ENCODE results near the gene ZNF232.
"Not testable (repeated sequence)": the region's sequence is repeated elsewhere in the genome, so short reads cannot be mapped to it uniquely, and the experiment has no call there.

ZNF232 gene

GRCh38 chr17:5111402-5112204 lies at the start of gene ZNF232:
TSS of gene ZNF232 (minus strand) at chr17:5111878. CDS start at chr17:5111822, 56 bp downstream.
- peak; percentile 97 for DNase-seq

GRCh38 chr17:5160702-5161101 lies 49.0 kb upstream of the ZNF232 start:
- not testable (repeated sequence) for DNase-seq

- DNase-seq: not testable (repeated sequence)
These were observed 34.4 kb upstream of the ZNF232 start for GRCh38 chr17:5146122-5146521.

- DNase-seq: not testable (repeated sequence)
These were observed 31.2 kb upstream of the ZNF232 start for GRCh38 chr17:5142877-5143276.

GRCh38 chr17:5139458-5139732 lies 27.7 kb upstream of the ZNF232 start:
- no peak for DNase-seq

- no peak for DNase-seq
These were observed 27.2 kb upstream of the ZNF232 start for GRCh38 chr17:5138616-5139457.

- not testable (repeated sequence) for DNase-seq
These were observed 26.5 kb upstream of the ZNF232 start for GRCh38 chr17:5138198-5138544.

GRCh38 chr17:5137511-5138197 lies 26.0 kb upstream of the ZNF232 start:
- not testable (repeated sequence) for DNase-seq

GRCh38 chr17:5136580-5137412 lies 25.1 kb upstream of the ZNF232 start:
- not testable (repeated sequence) for DNase-seq

GRCh38 chr17:5135726-5136579 lies 24.3 kb upstream of the ZNF232 start:
- no peak for DNase-seq

GRCh38 chr17:5135131-5135712 lies 23.5 kb upstream of the ZNF232 start:
- not testable (repeated sequence) for DNase-seq

GRCh38 chr17:5134571-5134970 lies 22.9 kb upstream of the ZNF232 start:
- DNase-seq: not testable (repeated sequence)

GRCh38 chr17:5133961-5134360 lies 22.3 kb upstream of the ZNF232 start:
- not testable (repeated sequence) for DNase-seq

- DNase-seq: no peak
These were observed 21.6 kb upstream of the ZNF232 start for GRCh38 chr17:5133311-5133710.

GRCh38 chr17:5132503-5133225 lies 21.0 kb upstream of the ZNF232 start:
- DNase-seq: not testable (repeated sequence)

GRCh38 chr17:5131799-5132502 lies 20.3 kb upstream of the ZNF232 start:
- not testable (repeated sequence) for DNase-seq

GRCh38 chr17:5131146-5131715 lies 19.6 kb upstream of the ZNF232 start:
- no peak for DNase-seq

GRCh38 chr17:5130687-5131086 lies 19.0 kb upstream of the ZNF232 start:
- not testable (repeated sequence) for DNase-seq

GRCh38 chr17:5130261-5130660 lies 18.6 kb upstream of the ZNF232 start:
- DNase-seq: not testable (repeated sequence)
